Measurements from ENCODE around the gene OR5H2. TPM values are rescaled to one million over a fixed set of nuclear protein-coding genes. Genes with fewer than 3 reads are reported as not detected.
"Not testable (repeated sequence)": the region's sequence is repeated elsewhere in the genome, so short reads cannot be mapped to it uniquely, and the experiment has no call there.

OR5H2 gene
- total RNA-seq, 3 donors from 2014 or later (not counting 1 experiment from before 2014, with no cell fraction given) = not detected

DNA sequence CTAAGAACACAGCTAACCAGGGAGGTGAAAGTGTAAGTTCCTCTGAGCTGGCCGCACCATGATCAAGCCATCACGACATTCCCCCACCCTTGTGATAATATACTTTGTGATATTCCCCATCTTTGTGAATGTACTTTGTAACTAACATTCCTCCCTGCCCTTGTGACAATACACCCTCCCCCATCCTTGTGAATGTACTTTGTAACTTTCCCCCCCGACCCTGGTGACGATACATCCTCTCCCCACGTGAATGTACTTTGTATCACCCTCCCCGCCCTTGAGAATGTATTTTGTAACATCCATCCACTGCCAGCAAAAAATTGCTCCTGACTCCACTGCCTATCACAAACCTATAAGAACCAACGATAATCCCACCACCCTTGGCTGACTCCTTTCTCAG is 38.5 kb upstream of the OR5H2 start:
- no peaks in the 10 kb centered on the region for H3K9me3 ChIP-seq (ENCODE audit: control insufficient read depth, insufficient read depth, low read length)
- ATAC-seq (no peak), DNase-seq (no peak)
- TF ChIP-seq, protein P1, sequence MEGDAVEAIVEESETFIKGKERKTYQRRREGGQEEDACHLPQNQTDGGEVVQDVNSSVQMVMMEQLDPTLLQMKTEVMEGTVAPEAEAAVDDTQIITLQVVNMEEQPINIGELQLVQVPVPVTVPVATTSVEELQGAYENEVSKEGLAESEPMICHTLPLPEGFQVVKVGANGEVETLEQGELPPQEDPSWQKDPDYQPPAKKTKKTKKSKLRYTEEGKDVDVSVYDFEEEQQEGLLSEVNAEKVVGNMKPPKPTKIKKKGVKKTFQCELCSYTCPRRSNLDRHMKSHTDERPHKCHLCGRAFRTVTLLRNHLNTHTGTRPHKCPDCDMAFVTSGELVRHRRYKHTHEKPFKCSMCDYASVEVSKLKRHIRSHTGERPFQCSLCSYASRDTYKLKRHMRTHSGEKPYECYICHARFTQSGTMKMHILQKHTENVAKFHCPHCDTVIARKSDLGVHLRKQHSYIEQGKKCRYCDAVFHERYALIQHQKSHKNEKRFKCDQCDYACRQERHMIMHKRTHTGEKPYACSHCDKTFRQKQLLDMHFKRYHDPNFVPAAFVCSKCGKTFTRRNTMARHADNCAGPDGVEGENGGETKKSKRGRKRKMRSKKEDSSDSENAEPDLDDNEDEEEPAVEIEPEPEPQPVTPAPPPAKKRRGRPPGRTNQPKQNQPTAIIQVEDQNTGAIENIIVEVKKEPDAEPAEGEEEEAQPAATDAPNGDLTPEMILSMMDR (IDR thresholded peaks at IDR 0.05) = no peak
- H3K9me3 Mint-ChIP-seq = peaks cover 4 to 5% of the 10 kb centered on the region in 2 donors
- H3K27me3 Mint-ChIP-seq (ENCODE audit: low read depth in 2 of 2) = no peaks in the 10 kb centered on the region
- intact Hi-C loops (cut with micrococcal nuclease) = no loop called here
- no peak overlapping the region for H3K27ac ChIP-seq (ENCODE audit: low read length)
- H3K4me3 ChIP-seq (ENCODE audit: low read length) = no peak overlapping the region
- no peaks in the 10 kb centered on the region for H3K4me1 ChIP-seq (ENCODE audit: control insufficient read depth, insufficient read depth, low read length)
- H3K4me1 Mint-ChIP-seq = no peaks in the 10 kb centered on the region
- WGBS (ENCODE audit: insufficient coverage) = 61% methylated on average over 7 of the region's 7 CpGs
- H3K27ac Mint-ChIP-seq = no peak overlapping the region
- H3K36me3 ChIP-seq (ENCODE audit: control insufficient read depth, insufficient read depth, low read length) = no peaks in the 10 kb centered on the region
- no peaks in the 10 kb centered on the region for H3K27me3 ChIP-seq (ENCODE audit: control insufficient read depth, insufficient read depth, low read length)
- no peak overlapping the region for H3K4me3 Mint-ChIP-seq
- H3K36me3 Mint-ChIP-seq = no peaks in the 10 kb centered on the region

DNA sequence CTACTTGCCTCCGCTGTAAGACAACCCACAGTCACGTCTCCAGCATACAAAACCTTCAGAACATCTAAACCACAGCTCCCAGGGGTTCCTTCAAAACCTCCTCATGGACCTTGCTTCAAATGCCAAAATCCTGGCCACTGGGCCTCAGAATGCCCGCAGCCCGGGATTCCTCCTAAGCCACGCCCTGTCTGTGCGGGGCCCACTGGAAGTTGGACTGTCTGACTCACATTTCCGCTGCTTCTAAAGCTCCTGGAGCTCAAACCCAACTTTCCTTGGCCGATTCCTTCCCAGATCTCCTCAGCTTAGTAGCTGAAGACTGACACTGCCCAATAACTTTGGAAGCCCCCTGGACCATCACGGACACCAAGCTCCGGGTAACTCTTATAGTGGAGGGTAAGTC is 36.2 kb upstream of the OR5H2 start:
- Histone ChIP-seq H3K9me3 (ENCODE audit: control insufficient read depth, insufficient read depth, low read length) (no peaks in the 10 kb centered on the region), H3K4me1 (ENCODE audit: control insufficient read depth, insufficient read depth, low read length) (no peaks in the 10 kb centered on the region), H3K27me3 (ENCODE audit: control insufficient read depth, insufficient read depth, low read length) (no peaks in the 10 kb centered on the region), H3K4me3 (ENCODE audit: low read length) (no peak overlapping the region), H3K36me3 (ENCODE audit: control insufficient read depth, insufficient read depth, low read length) (no peaks in the 10 kb centered on the region), H3K27ac (ENCODE audit: low read length) (no peak overlapping the region)
- intact Hi-C loops (cut with micrococcal nuclease) = no loop called here
- Mint-ChIP-seq H3K27me3 (ENCODE audit: low read depth in 2 of 2) (no peaks in the 10 kb centered on the region), H3K9me3 (peaks cover 4 to 7% of the 10 kb centered on the region in 2 donors), H3K4me3 (no peak overlapping the region), H3K27ac (no peak overlapping the region), H3K36me3 (no peaks in the 10 kb centered on the region), H3K4me1 (no peaks in the 10 kb centered on the region)
- 90% methylated on average over 10 of the region's 10 CpGs for WGBS (ENCODE audit: insufficient coverage)
- TF ChIP-seq, protein P1 (IDR thresholded peaks at IDR 0.05) = no peak
- DNase-seq (no peak), ATAC-seq (no peak)

DNA sequence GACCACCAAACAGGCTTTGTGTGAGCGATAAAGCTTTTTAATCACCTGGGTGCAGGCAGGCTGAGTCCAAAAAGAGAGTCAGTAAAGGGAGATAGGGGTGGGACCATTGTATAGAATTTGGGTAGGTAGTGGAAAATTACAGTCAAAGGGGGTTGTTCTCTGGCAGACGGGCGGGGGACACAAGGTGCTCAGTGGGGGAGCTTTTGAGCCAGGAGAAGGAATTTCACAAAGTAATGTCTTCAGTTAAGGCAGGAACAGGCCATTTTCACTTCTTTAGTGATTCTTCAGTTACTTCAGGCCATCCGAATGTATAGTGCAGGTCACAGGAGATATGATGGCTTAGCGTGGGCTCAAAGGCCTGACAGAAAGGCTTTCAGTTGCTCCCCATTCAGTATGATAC is 26.3 kb upstream of the OR5H2 start:
- intact Hi-C loops (cut with micrococcal nuclease); H3K36me3 Mint-ChIP-seq; H3K27ac ChIP-seq (ENCODE audit: low read length); DNase-seq; H3K4me3 Mint-ChIP-seq; H3K4me1 Mint-ChIP-seq; ATAC-seq; H3K27ac Mint-ChIP-seq; H3K4me3 ChIP-seq (ENCODE audit: low read length); H3K27me3 ChIP-seq (ENCODE audit: control insufficient read depth, insufficient read depth, low read length); H3K9me3 Mint-ChIP-seq; H3K9me3 ChIP-seq (ENCODE audit: control insufficient read depth, insufficient read depth, low read length); H3K4me1 ChIP-seq (ENCODE audit: control insufficient read depth, insufficient read depth, low read length); H3K27me3 Mint-ChIP-seq (ENCODE audit: low read depth in 2 of 2); H3K36me3 ChIP-seq (ENCODE audit: control insufficient read depth, insufficient read depth, low read length): not testable (repeated sequence)
- WGBS (ENCODE audit: insufficient coverage) = 91% methylated on average over 5 of the region's 5 CpGs

DNA sequence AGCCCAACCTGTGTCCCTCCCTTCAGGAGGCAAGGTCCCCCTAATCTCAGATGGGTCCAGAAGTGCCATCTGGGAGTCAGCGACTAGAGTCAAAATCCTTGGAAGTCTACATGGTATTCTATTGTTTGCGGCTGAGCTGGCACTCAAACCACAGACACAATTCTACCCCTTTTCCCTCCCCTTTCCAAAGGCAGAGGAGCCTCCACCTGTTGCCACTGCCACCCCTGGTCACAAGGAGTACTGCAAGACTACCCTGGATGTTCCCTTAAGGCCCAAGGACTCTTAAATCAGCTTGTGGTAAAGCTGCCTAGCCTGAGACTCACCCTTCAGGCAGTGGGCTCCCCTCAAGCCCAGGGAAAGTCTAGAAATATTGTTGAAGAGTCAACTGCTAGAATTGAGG is 22.6 kb upstream of the OR5H2 start:
- Histone ChIP-seq H3K4me1 (ENCODE audit: control insufficient read depth, insufficient read depth, low read length) (no peaks in the 10 kb centered on the region), H3K27ac (ENCODE audit: low read length) (no peak overlapping the region), H3K9me3 (ENCODE audit: control insufficient read depth, insufficient read depth, low read length) (no peaks in the 10 kb centered on the region), H3K36me3 (ENCODE audit: control insufficient read depth, insufficient read depth, low read length) (no peaks in the 10 kb centered on the region), H3K27me3 (ENCODE audit: control insufficient read depth, insufficient read depth, low read length) (no peaks in the 10 kb centered on the region), H3K4me3 (ENCODE audit: low read length) (no peak overlapping the region)
- Mint-ChIP-seq H3K27me3 (ENCODE audit: low read depth in 2 of 2) (no peaks in the 10 kb centered on the region), H3K4me1 (no peaks in the 10 kb centered on the region), H3K9me3 (no peaks in the 10 kb centered on the region), H3K27ac (no peak overlapping the region), H3K36me3 (no peaks in the 10 kb centered on the region), H3K4me3 (no peak overlapping the region)
- DNase-seq (no peak), ATAC-seq (no peak)
- TF ChIP-seq, protein P1 (IDR thresholded peaks at IDR 0.05) = no peak
- WGBS (ENCODE audit: insufficient coverage) = 98% methylated on average over 2 of the region's 2 CpGs
- intact Hi-C loops (cut with micrococcal nuclease) = no loop called here

All from natural killer cell (primary cell).